Esophagus muscularis mucosa (tissue), 4 donors: ENCODE measurements around the gene MYBPC2.

Source experiments
- EP300 ChIP-seq: sonication (generic); formaldehyde crosslinking; IDR thresholded peaks from one replicate; pipeline ENCODE4 v1.6.1; 2017; ENCODE audit warnings: antibody characterized with exemption
- POLR2A ChIP-seq: fragments of 450-650 bp; IDR thresholded peaks from one replicate; pipeline ENCODE4 v1.6.1; 2017; ENCODE audit warnings: antibody characterized with exemption, moderate library complexity, mild to moderate bottlenecking, low read depth
- TF ChIP-seq, protein P1 (sequence below), 3 experiments: fragments of 200-600 bp in 2 of 3; fragments of 450-650 bp in 1 of 3; sonication (generic) in 2 of 3; IDR thresholded peaks; one replicate each; pipeline ENCODE4 v1.5.1; 2017 to 2019; ENCODE audit warnings: antibody characterized with exemption in 3 of 3, mild to moderate bottlenecking in 2 of 3, moderate library complexity in 1 of 3

DNA sequence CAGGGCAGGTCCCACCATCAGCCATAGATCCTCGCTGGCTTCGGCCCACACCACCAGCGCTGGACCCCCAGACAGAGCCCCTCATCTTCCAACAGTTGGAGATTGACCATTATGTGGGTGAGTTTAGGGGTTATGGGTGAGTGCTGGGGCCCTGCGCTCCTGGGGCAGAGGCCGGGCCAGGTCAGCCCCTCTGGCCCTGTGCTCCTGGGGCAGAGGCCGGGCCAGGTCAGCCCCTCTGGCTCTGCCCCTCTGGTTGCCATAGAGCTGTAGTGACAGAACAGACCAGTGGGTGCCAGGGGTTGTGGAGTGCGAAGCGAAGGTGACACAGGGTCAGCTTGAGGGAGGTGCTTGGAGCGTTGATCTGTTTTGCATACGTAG, 33.3 kb upstream of the MYBPC2 start:
- TF ChIP-seq, protein P1, sequence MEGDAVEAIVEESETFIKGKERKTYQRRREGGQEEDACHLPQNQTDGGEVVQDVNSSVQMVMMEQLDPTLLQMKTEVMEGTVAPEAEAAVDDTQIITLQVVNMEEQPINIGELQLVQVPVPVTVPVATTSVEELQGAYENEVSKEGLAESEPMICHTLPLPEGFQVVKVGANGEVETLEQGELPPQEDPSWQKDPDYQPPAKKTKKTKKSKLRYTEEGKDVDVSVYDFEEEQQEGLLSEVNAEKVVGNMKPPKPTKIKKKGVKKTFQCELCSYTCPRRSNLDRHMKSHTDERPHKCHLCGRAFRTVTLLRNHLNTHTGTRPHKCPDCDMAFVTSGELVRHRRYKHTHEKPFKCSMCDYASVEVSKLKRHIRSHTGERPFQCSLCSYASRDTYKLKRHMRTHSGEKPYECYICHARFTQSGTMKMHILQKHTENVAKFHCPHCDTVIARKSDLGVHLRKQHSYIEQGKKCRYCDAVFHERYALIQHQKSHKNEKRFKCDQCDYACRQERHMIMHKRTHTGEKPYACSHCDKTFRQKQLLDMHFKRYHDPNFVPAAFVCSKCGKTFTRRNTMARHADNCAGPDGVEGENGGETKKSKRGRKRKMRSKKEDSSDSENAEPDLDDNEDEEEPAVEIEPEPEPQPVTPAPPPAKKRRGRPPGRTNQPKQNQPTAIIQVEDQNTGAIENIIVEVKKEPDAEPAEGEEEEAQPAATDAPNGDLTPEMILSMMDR (IDR thresholded peaks at IDR 0.05): no peak
- no peak for TF ChIP-seq POLR2A
- TF ChIP-seq EP300: no peak
